ENCODE measurements around the gene ARHGEF28. TPM values are rescaled to one million over a fixed set of nuclear protein-coding genes. Genes with fewer than 3 reads are reported as not detected.

The ARHGEF28 gene
- total RNA-seq, 1 donor from 2014 or later, result 0.11 TPM

DNA sequence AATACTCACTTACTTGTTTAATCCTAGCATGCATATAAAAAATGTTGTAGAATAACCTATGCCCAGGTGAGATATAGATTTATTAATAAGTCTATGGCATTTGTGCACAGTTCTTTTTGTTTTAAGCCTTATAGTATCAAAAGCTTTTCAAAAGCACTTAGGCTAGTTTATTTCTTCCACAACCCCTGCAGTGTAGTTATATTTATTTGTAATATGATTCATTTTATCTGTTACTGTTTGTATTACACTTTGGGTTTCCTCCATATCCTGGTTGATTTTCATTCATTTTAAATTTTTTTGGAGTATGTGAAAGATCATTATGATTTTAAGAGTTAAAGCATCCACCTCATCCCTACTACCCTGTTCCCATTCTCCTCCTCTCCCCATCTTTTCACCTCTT, 18.8 kb upstream of the ARHGEF28 start:
- intact Hi-C loops (cut with micrococcal nuclease), result no loop called here
- no peak for DNase-seq (ENCODE audit: low spot score)
- no peaks in the 10 kb centered on the region for H3K4me1 Mint-ChIP-seq (ENCODE audit: low read depth)
- H3K4me3 Mint-ChIP-seq (ENCODE audit: low read depth), result no peak overlapping the region
- H3K9me3 Mint-ChIP-seq, result no peaks in the 10 kb centered on the region
- no peak overlapping the region for H3K27ac Mint-ChIP-seq
- H3K27me3 Mint-ChIP-seq (ENCODE audit: low read depth), result peaks cover 12% of the 10 kb centered on the region
- H3K36me3 Mint-ChIP-seq (ENCODE audit: low read depth), result no peaks in the 10 kb centered on the region

DNA sequence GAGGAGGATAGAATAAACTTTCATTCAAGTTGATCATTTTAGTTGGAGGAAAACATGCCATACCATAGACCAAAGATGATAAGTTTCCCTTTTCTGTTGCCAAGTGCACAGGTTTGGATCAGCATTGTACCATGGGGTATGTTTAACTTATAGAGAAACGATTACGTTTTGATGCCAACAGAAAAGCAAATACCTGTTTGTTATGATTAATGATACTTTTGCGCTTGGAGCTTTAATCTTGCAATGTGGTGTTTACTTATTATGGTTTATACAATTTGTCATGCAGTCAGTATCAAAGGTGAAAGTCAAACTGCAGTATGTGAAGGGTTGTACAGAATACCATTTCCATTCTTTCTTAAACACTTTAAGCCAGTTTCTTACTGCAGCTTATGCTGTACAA, 13.2 kb upstream of the ARHGEF28 start:
- H3K9me3 Mint-ChIP-seq, result no peaks in the 10 kb centered on the region
- no peaks in the 10 kb centered on the region for H3K36me3 Mint-ChIP-seq (ENCODE audit: low read depth)
- H3K4me1 Mint-ChIP-seq (ENCODE audit: low read depth), result no peaks in the 10 kb centered on the region
- no peak overlapping the region for H3K27ac Mint-ChIP-seq
- intact Hi-C loops (cut with micrococcal nuclease), result no loop called here
- peaks cover 11% of the 10 kb centered on the region for H3K27me3 Mint-ChIP-seq (ENCODE audit: low read depth)
- no peak for DNase-seq (ENCODE audit: low spot score)
- no peak overlapping the region for H3K4me3 Mint-ChIP-seq (ENCODE audit: low read depth)

DNA sequence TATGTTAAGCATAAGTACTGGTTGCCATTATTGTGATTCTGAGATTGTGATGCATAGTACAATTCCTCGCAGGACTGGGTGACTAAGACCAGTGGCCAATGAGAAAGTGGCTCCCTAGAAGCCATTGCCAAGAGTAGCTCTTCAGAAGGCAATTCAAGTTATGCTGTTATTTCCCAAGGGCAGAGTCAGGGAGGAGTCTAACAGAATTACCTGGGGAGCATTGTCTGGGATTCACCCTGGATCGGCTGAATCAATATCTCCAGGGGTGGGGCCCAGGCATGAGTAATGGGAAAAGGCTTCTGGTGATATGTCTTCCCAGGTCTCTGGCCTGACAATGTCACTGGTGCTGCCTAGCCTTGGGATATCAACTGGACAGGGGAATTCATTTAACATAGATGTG, 10.9 kb upstream of the ARHGEF28 start:
- no peak overlapping the region for H3K4me3 Mint-ChIP-seq (ENCODE audit: low read depth)
- intact Hi-C loops (cut with micrococcal nuclease), result no loop called here
- no peaks in the 10 kb centered on the region for H3K36me3 Mint-ChIP-seq (ENCODE audit: low read depth)
- no peaks in the 10 kb centered on the region for H3K4me1 Mint-ChIP-seq (ENCODE audit: low read depth)
- no peaks in the 10 kb centered on the region for H3K9me3 Mint-ChIP-seq
- H3K27me3 Mint-ChIP-seq (ENCODE audit: low read depth), result peaks cover 17% of the 10 kb centered on the region
- no peak for DNase-seq (ENCODE audit: low spot score)
- H3K27ac Mint-ChIP-seq, result no peak overlapping the region

DNA sequence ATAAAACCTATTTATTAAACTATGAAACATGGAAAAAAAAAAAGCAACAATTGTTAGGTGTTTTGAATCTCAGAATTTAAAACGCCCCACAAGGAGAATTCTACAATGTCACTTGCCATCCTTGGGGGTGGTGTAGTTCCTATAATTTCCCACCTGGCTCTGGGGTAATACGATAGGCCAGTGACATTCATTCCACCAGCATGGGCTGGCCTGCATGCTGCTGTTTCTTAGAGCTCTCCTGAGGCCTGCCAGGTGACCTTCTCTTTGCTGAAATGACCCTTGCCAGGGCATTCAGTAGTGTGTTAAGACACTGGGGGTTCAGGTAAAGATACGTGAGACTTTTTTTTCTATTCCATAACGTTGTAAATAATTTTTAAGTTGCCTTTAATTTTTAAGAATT, 10.0 kb upstream of the ARHGEF28 start:
- no peak overlapping the region for H3K4me3 Mint-ChIP-seq (ENCODE audit: low read depth)
- H3K27me3 Mint-ChIP-seq (ENCODE audit: low read depth), result peaks cover 18% of the 10 kb centered on the region
- no peaks in the 10 kb centered on the region for H3K9me3 Mint-ChIP-seq
- no peaks in the 10 kb centered on the region for H3K4me1 Mint-ChIP-seq (ENCODE audit: low read depth)
- DNase-seq (ENCODE audit: low spot score), result no peak
- intact Hi-C loops (cut with micrococcal nuclease), result no loop called here
- no peaks in the 10 kb centered on the region for H3K36me3 Mint-ChIP-seq (ENCODE audit: low read depth)
- H3K27ac Mint-ChIP-seq, result no peak overlapping the region

DNA sequence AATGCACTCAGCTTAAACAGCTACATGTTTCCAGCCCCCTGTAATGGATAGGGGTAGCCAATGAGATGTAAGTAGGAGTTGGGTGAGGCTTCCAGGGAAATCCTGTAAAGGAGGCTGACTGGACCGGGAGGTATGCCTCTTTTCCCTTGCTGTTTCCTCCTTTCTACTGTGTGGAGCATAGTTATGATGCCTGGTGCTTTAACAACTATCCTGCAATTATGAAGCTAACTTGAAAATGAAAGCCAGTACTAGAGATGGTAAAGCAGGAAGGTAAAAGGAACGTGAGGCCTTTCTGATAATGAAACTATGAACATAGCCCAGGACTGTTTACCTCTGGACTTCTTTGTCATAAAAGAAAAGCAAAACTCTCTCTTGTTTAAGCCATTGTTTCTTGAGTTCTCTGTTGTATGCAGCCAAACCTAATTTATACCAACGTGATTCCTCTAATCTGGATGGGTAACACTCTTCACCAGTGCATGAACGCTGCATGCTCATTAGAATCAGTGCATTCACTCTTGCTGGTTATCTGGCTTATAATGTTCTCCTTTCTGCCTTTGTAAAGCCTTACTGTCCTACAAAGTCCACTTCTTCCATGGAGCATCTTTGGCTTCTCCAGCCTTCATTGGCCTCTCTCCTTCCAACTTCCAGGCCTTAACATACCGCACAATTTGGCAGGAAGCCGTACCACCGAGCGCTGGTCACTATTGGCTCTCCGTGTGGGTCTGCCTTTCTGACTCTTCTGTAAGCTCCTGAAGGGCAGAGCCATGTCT, 8.3 kb upstream of the ARHGEF28 start:
- H3K4me3 Mint-ChIP-seq (ENCODE audit: low read depth), result no peak overlapping the region

DNA sequence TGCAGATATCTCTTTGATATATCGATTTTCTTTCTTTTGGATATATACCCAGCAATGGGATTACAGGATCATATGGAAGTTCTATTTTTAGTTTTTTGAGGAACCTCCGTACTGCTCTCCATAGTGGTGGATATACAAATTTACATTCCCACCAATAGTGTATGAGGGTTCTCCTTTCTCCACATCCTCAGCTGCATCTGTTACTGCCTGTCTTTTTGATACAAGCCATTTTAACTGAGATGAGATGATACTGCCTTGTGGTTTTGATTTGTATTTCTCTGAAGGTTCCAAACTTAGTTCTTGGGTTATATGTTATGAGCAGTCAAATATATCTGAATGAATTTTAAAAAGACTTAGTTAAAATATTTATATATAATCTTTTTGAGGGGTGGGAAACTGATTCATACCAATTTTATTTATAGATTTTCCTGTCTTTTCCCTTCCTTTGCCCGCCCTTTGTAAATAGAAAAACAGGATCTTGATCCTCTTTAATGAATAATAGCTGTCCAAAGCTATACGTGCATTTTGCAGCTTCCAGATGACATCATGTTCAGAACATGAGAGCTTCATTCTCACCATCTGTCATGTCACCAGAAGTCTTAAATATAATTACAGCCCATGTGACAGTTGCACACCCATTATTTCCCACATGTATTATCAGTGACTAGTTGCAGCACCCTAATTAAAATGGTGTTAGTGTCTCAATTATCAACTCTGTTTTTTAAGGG, 6.2 kb upstream of the ARHGEF28 start:
- Mint-ChIP-seq H3K27ac (no peak overlapping the region), H3K27me3 (ENCODE audit: low read depth) (peaks cover 34% of the 10 kb centered on the region), H3K9me3 (no peaks in the 10 kb centered on the region), H3K36me3 (ENCODE audit: low read depth) (no peaks in the 10 kb centered on the region), H3K4me3 (ENCODE audit: low read depth) (no peak overlapping the region), H3K4me1 (ENCODE audit: low read depth) (no peaks in the 10 kb centered on the region)
- intact Hi-C loops (cut with micrococcal nuclease), result no loop called here
- DNase-seq (ENCODE audit: low spot score), result no peak

More for the DNA sequence above, 8.3 kb upstream of the ARHGEF28 start:
- intact Hi-C loops (cut with micrococcal nuclease), result no loop called here
- Mint-ChIP-seq H3K9me3 (no peaks in the 10 kb centered on the region), H3K27ac (no peak overlapping the region), H3K36me3 (ENCODE audit: low read depth) (no peaks in the 10 kb centered on the region), H3K27me3 (ENCODE audit: low read depth) (peaks cover 27% of the 10 kb centered on the region), H3K4me1 (ENCODE audit: low read depth) (no peaks in the 10 kb centered on the region)
- no peak for DNase-seq (ENCODE audit: low spot score)

DNA sequence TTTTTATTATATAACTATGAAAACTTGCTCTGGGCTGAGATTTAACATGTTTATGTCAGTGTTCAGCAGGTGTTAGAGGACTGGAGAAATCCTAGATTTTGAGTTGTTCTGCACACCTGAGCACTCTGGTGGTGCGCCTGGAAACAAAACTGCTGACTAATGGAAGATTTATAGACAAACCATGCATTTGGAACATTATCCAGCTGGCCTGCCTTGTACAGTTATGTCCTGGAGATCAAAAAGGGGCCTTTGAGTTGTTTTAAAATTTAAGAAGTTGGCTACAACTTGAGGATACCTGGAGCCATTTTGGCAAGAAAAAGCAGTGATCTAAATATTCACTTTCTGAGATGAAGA, 5.7 kb upstream of the ARHGEF28 start:
- H3K4me1 Mint-ChIP-seq (ENCODE audit: low read depth), result peaks cover under 1% of the 10 kb centered on the region
- peaks cover 38% of the 10 kb centered on the region for H3K27me3 Mint-ChIP-seq (ENCODE audit: low read depth)
- H3K4me3 Mint-ChIP-seq (ENCODE audit: low read depth), result no peak overlapping the region
- DNase-seq (ENCODE audit: low spot score), result no peak
- H3K9me3 Mint-ChIP-seq, result no peaks in the 10 kb centered on the region
- intact Hi-C loops (cut with micrococcal nuclease), result no loop called here
- no peak overlapping the region for H3K27ac Mint-ChIP-seq
- no peaks in the 10 kb centered on the region for H3K36me3 Mint-ChIP-seq (ENCODE audit: low read depth)

DNA sequence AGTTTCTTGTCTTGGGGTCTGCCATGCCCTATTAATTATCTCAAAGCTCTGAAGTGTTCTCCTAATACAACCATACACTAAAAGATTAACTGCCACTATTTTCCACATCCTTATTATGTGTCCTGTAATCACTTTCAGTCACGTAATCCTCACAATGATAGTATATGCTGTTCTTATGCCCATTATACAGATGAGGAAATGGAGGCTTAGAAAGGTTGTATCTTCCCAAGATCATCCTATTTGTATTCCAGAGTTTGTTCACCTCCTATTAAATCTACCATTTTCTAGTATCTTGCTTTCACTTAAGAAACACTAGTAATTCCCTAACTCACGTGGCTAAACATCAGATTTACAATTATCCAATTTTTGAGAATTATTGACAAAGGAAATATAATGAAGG, 2.9 kb upstream of the ARHGEF28 start:
- Mint-ChIP-seq H3K27me3 (ENCODE audit: low read depth) (peaks cover 52% of the 10 kb centered on the region), H3K9me3 (no peaks in the 10 kb centered on the region), H3K36me3 (ENCODE audit: low read depth) (no peaks in the 10 kb centered on the region), H3K27ac (no peak overlapping the region), H3K4me3 (ENCODE audit: low read depth) (no peak overlapping the region), H3K4me1 (ENCODE audit: low read depth) (peaks cover 2% of the 10 kb centered on the region)
- no peak for DNase-seq (ENCODE audit: low spot score)
- intact Hi-C loops (cut with micrococcal nuclease), result no loop called here

DNA sequence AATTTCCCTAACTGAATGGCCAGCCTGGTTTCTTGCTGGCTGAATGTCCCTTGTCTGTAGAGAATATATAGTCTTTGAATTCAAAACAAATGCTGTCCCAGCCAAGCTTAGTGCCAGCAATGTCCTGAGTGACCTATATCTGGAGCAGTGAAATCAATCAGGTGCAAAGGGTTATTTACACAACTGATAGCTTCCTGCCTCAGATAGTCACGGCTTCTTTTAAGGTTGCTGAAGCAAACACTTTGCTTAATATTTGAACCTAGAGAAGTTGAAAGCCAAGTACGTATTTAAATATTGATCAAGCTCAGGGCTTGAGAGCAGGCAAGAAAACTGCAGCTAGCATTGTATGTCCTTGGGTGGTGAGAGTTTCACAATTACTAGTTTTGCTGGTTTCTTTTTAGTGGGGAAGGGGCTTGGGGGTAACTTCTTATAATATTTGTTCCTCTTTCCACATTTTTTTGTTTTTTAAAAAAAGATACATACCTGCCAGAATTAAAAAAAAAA, 2.0 kb upstream of the ARHGEF28 start:
- H3K9me3 Mint-ChIP-seq, result no peaks in the 10 kb centered on the region
- intact Hi-C loops (cut with micrococcal nuclease), result no loop called here
- no peak overlapping the region for H3K4me3 Mint-ChIP-seq (ENCODE audit: low read depth)
- no peak for DNase-seq (ENCODE audit: low spot score)
- no peaks in the 10 kb centered on the region for H3K36me3 Mint-ChIP-seq (ENCODE audit: low read depth)
- H3K4me1 Mint-ChIP-seq (ENCODE audit: low read depth), result peaks cover 2% of the 10 kb centered on the region
- peaks cover 59% of the 10 kb centered on the region for H3K27me3 Mint-ChIP-seq (ENCODE audit: low read depth)
- no peak overlapping the region for H3K27ac Mint-ChIP-seq

DNA sequence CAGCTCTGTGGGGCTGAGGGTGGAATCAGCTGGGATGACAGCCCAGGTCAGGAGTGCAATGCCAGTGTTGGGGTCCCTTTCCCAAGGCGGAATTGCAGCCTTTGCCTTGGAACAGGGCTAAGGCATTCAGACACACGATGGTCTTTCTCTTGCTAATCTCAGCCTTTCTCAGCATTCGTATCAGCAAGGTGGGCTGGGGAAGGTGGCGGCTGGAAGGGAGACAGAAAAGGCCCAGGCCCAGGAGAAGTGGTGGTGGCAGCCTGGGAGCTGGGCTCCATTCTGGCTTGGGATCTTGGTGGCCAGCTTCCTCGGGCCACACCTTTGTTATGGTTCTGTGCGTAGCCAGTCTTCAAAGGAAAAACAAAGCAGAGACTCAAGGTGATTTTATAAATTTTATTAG, 1.1 kb upstream of the ARHGEF28 start:
- Mint-ChIP-seq H3K27me3 (ENCODE audit: low read depth) (peaks cover 60% of the 10 kb centered on the region), H3K36me3 (ENCODE audit: low read depth) (no peaks in the 10 kb centered on the region)

DNA sequence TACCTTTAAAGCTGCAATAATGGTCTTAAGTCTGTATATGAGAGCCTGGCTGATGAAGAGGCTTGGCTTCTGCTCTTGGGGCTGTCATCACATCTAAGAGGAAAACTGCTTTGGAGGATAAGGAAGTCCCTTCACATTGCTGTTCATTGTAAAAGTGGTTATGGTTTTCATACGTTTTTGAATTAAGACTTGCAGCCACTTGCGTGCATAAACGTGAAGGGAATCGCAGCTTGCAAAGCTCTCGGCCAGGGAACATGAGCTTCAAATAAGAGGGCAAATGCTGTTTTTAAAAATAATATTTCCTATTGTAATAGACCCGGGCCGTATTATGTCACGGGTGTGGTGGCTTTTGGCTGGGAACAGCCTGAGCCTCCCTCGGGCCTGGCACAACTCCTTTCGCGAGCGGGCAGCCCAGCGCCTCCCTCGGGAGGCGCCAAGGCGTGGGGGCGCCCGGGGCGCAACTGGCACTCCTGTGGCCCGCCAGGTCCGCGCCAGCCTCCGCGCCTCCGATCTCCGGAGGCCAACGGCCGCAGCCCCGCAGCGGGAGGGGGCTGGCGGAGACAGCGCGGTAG, 538 bp upstream of the ARHGEF28 start:
- intact Hi-C loops (cut with micrococcal nuclease), result no loop called here
- H3K4me3 Mint-ChIP-seq (ENCODE audit: low read depth), result peak overlapping the region; percentile 47
- H3K27ac Mint-ChIP-seq, result no peak overlapping the region
- no peaks in the 10 kb centered on the region for H3K36me3 Mint-ChIP-seq (ENCODE audit: low read depth)
- no peak for DNase-seq (ENCODE audit: low spot score)
- H3K27me3 Mint-ChIP-seq (ENCODE audit: low read depth), result peaks cover 61% of the 10 kb centered on the region
- H3K4me1 Mint-ChIP-seq (ENCODE audit: low read depth), result peaks cover 2% of the 10 kb centered on the region
- no peaks in the 10 kb centered on the region for H3K9me3 Mint-ChIP-seq

More for the DNA sequence above, 1.1 kb upstream of the ARHGEF28 start:
- DNase-seq (ENCODE audit: low spot score), result no peak
- H3K4me1 Mint-ChIP-seq (ENCODE audit: low read depth), result peaks cover 2% of the 10 kb centered on the region
- intact Hi-C loops (cut with micrococcal nuclease), result no loop called here
- no peak overlapping the region for H3K27ac Mint-ChIP-seq
- H3K9me3 Mint-ChIP-seq, result no peaks in the 10 kb centered on the region
- no peak overlapping the region for H3K4me3 Mint-ChIP-seq (ENCODE audit: low read depth)

DNA sequence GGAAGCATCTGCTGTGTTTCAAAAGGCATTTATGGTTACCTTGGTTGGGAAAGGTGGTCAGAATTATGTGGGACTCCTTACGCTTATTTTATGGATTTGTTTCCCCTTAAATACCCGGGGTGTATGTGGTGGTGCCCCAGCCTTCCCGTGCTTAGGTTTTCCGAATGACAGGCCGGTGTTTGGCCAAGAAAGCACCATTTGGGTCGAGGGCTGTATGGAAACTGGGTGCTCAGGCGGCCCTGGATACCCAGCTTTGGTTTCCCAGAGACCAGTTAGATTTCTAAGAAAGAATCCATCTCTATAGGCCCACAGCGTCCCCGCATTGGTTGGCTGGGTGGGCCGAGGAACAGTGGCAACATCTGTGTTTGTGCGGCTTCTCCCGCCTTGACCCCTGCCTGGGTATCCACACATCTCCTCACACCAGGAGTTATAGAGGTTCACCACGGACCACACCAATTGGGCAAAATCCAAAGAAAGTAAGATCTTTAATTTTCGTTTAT, 868 bp downstream of the ARHGEF28 start:
- H3K27me3 Mint-ChIP-seq (ENCODE audit: low read depth), result peaks cover 62% of the 10 kb centered on the region
- H3K4me3 Mint-ChIP-seq (ENCODE audit: low read depth), result no peak overlapping the region
- no peaks in the 10 kb centered on the region for H3K36me3 Mint-ChIP-seq (ENCODE audit: low read depth)
- peaks cover 2% of the 10 kb centered on the region for H3K4me1 Mint-ChIP-seq (ENCODE audit: low read depth)
- intact Hi-C loops (cut with micrococcal nuclease), result no loop called here
- H3K9me3 Mint-ChIP-seq, result no peaks in the 10 kb centered on the region
- DNase-seq (ENCODE audit: low spot score), result no peak
- H3K27ac Mint-ChIP-seq, result no peak overlapping the region

DNA sequence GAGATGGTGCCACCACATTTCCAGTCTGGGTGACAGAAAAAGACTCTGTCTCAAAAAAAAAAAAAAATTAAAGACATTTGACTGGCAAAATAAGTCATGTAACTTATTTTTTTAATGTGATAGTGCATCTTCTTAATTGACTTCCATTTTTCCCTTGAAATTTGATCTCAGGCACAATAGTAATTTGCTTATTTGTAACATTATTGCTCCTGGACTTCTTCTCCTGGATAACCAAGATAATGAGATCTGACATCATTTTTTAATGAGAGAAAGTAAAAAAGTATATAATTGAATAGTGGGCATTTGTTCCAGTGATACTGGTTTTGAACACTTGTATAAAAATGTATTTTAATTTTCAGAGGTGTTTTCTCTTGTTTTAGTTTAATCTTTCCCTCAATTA, 3.5 kb downstream of the ARHGEF28 start:
- H3K27ac Mint-ChIP-seq, result no peak overlapping the region
- DNase-seq (ENCODE audit: low spot score), result no peak
- no peak overlapping the region for H3K4me3 Mint-ChIP-seq (ENCODE audit: low read depth)
- intact Hi-C loops (cut with micrococcal nuclease), result no loop called here
- peaks cover 2% of the 10 kb centered on the region for H3K4me1 Mint-ChIP-seq (ENCODE audit: low read depth)
- no peaks in the 10 kb centered on the region for H3K36me3 Mint-ChIP-seq (ENCODE audit: low read depth)
- H3K27me3 Mint-ChIP-seq (ENCODE audit: low read depth), result peaks cover 51% of the 10 kb centered on the region
- H3K9me3 Mint-ChIP-seq, result no peaks in the 10 kb centered on the region
